B cell (primary cell): ENCODE measurements around the gene HACE1. TPM values are rescaled to one million over a fixed set of nuclear protein-coding genes. Genes with fewer than 3 reads are reported as not detected.
A peak's percentile ranks its signal among the peaks of the same experiment; 100 is the strongest.

Experiments
- ATAC-seq: fragments of 200-7000 bp; cut with Tn5 transposase; one replicate; pipeline ENCODE4 v1.10.0; 2021; ENCODE audit warnings: low read depth, mild to moderate bottlenecking, moderate number of reproducible peaks, moderate library complexity
- CTCF ChIA-PET: fragments of 350-600 bp; sonication (Branson Sonifier 250); formaldehyde crosslinking; loops from one replicate; lab custom pipeline; 2021; ENCODE audit warnings: antibody characterized with exemption, inconsistent platforms; lab: Charles Lee
- POLR2A ChIA-PET: fragments of 350-600 bp; sonication (Branson Sonifier 250); formaldehyde crosslinking; loops from one replicate; lab custom pipeline; 2021; ENCODE audit warnings: antibody characterized with exemption; lab: Charles Lee
- DNase-seq: peaks from one replicate; pipeline ENCODE4 v3.0.0; 2013
- H2AFZ ChIP-seq: 2 replicates; pipeline ENCODE4 v1.6.1; 2012; ENCODE audit warnings: mild to moderate bottlenecking, low read depth, low read length; ENCODE audit not compliant: insufficient read depth, poor library complexity, severe bottlenecking
- H3K27ac ChIP-seq, 2 donors: 1 replicate in 1 of 2; 2 replicates in 1 of 2; pipeline ENCODE4 v1.5.1; 2012 to 2013; ENCODE audit warnings: low read length in 2 of 2, mild to moderate bottlenecking in 2 of 2, moderate library complexity in 1 of 2
- H3K27me3 ChIP-seq, 4 experiments: fragments of 200-600 bp in 1 of 4; sonication (generic) in 1 of 4; replicated peaks in 1 of 4; 1 replicate in 2 of 4; 2 replicates in 2 of 4; pipeline versions ENCODE4 v1.6.1 to v1.7.0; 2013 to 2016; ENCODE audit warnings: low read length in 3 of 4, mild to moderate bottlenecking in 2 of 4, mixed read lengths in 1 of 4, moderate library complexity in 1 of 4; ENCODE audit not compliant: insufficient read depth in 4 of 4, control insufficient read depth in 3 of 4; ENCODE audit errors: control extremely low read depth in 1 of 4
- H3K36me3 ChIP-seq, 2 experiments: replicated peaks in 1 of 2; 1 replicate in 1 of 2; 2 replicates in 1 of 2; pipeline versions ENCODE4 v1.6.1 to v1.7.1; 2013; ENCODE audit warnings: low read length in 1 of 2; ENCODE audit not compliant: insufficient read depth in 2 of 2, control insufficient read depth in 1 of 2; ENCODE audit errors: control extremely low read depth in 1 of 2, extremely low read depth in 1 of 2
- H3K4me1 ChIP-seq, 2 donors: fragments of 200-600 bp in 1 of 2; sonication (generic) in 1 of 2; 1 replicate in 1 of 2; 2 replicates in 1 of 2; pipeline versions ENCODE4 v1.5.1 to v1.6.1; 2013 to 2017; ENCODE audit warnings: low read length in 2 of 2; ENCODE audit not compliant: control insufficient read depth in 2 of 2, insufficient read depth in 2 of 2
- H3K4me2 ChIP-seq: replicated peaks from 2 replicates; pipeline ENCODE3; 2012; ENCODE audit warnings: mild to moderate bottlenecking, low read depth, low read length; ENCODE audit not compliant: poor library complexity, severe bottlenecking
- H3K4me3 ChIP-seq, 5 experiments: fragments of 200-600 bp in 1 of 5; sonication (generic) in 1 of 5; 1 replicate in 3 of 5; 2 replicates in 2 of 5; pipeline versions ENCODE4 v1.5.1 to v1.7.0; 2011 to 2016; ENCODE audit warnings: low read length in 4 of 5, mild to moderate bottlenecking in 4 of 5, low read depth in 2 of 5, control low read depth in 1 of 5, moderate library complexity in 1 of 5; ENCODE audit not compliant: insufficient read depth in 1 of 5; ENCODE audit errors: control extremely low read depth in 1 of 5, extremely low read depth in 1 of 5
- H3K79me2 ChIP-seq: fragments of 200-600 bp; sonication (generic); one replicate; pipeline ENCODE4 v1.6.0; 2016; ENCODE audit warnings: low read length; ENCODE audit not compliant: control insufficient read depth, insufficient read depth
- H3K9ac ChIP-seq: fragments of 200-600 bp; sonication (generic); 2 replicates; pipeline ENCODE4 v1.6.1; 2017; ENCODE audit warnings: mild to moderate bottlenecking, low read length, moderate library complexity
- H3K9me3 ChIP-seq, 3 donors: one replicate each; pipeline versions ENCODE4 v1.6.1 to v1.7.1; 2013; ENCODE audit warnings: low read length in 2 of 3; ENCODE audit not compliant: control insufficient read depth in 2 of 3, insufficient read depth in 1 of 3; ENCODE audit errors: control extremely low read depth in 1 of 3
- H4K20me1 ChIP-seq: 2 replicates; pipeline ENCODE4 v1.6.0; 2012; ENCODE audit warnings: mild to moderate bottlenecking, low read length; ENCODE audit not compliant: insufficient read depth, control insufficient read depth, poor library complexity, severe bottlenecking
- H3K27ac Mint-ChIP-seq: one replicate; pipeline ENCODE4 v1.8.0; 2021; ENCODE audit warnings: mixed read lengths
- H3K27me3 Mint-ChIP-seq: one replicate; pipeline ENCODE4 v1.8.0; 2021; ENCODE audit warnings: mixed read lengths
- H3K4me1 Mint-ChIP-seq: one replicate; pipeline ENCODE4 v1.8.0; 2021; ENCODE audit warnings: mixed read lengths
- H3K4me3 Mint-ChIP-seq: one replicate; pipeline ENCODE4 v1.8.0; 2021; ENCODE audit warnings: mixed read lengths
- H3K9me3 Mint-ChIP-seq: one replicate; pipeline ENCODE4 v1.8.0; 2022; ENCODE audit warnings: mixed read lengths; ENCODE audit not compliant: insufficient read depth
- CTCF ChIP-seq: fragments of 200-600 bp; IDR thresholded peaks from one replicate; pipeline ENCODE4 v1.8.0; 2022; ENCODE audit warnings: antibody characterized with exemption, mild to moderate bottlenecking
- EZH2 ChIP-seq: IDR thresholded peaks from 2 replicates; pipeline ENCODE4 v1.6.1; 2012; ENCODE audit warnings: borderline replicate concordance, low read depth, mild to moderate bottlenecking, moderate library complexity, low read length; ENCODE audit not compliant: insufficient read depth, poor library complexity, severe bottlenecking
- WGBS: methylation state at CpG from one replicate; pipeline ENCODE4 v1.1.5; 2013; ENCODE audit warnings: missing lambda C conversion rate; ENCODE audit not compliant: insufficient coverage; 5-methylcytosine and 5-hydroxymethylcytosine counted together
- intact Hi-C: fragments of 100-400 bp; cut with micrococcal nuclease; formaldehyde crosslinking; loops from one replicate; pipeline ENCODE4 v1.10.0; 2022
- polyA plus RNA-seq: library from polyadenylated mRNA; depleted of rRNA; stranded (reverse); fragments of >200 nt; gene quantifications from 2 replicates; pipeline ENCODE4 v1.2.3, GENCODE V29; 2012
- total RNA-seq, 2 donors: library from RNA; stranded (reverse); fragments of 120-200 nt in 1 of 2; gene quantifications; 1 replicate in 1 of 2; 2 replicates in 1 of 2; pipeline versions ENCODE4 v1.2.3 to v1.2.4, GENCODE V29; 2013 to 2022

HACE1 gene
- total and polyA plus RNA-seq, 2 donors (not counting 1 experiment from before 2014, with no cell fraction given): 7.5 to 19.2 TPM

GRCh38 chr6:104789770-104790190, 69.9 kb downstream of the HACE1 start:
- intact Hi-C loops: loop anchor here (10.0 kb wide), 1 partner anchor 285 kb away; no protein-coding TSS in a partner anchor
- Histone ChIP-seq H3K9me3 (no peaks in the 10 kb centered on the region), H3K4me1 (no peaks in the 10 kb centered on the region), H3K4me3 (no peak overlapping the region), H2AFZ (no peak overlapping the region), H3K27ac (no peak overlapping the region), H3K4me2 (no peak overlapping the region), H3K36me3 (no peaks in the 10 kb centered on the region), H3K27me3 (no peaks in the 10 kb centered on the region), H3K9ac (no peak overlapping the region), H3K79me2 (no peaks in the 10 kb centered on the region), H4K20me1 (no peaks in the 10 kb centered on the region)
- WGBS: no CpG with 5 or more reads among the region's 5 CpGs
- no peak overlapping the region for H3K27ac Mint-ChIP-seq
- no peak overlapping the region for H3K4me3 Mint-ChIP-seq
- H3K4me1 Mint-ChIP-seq: peaks cover 2% of the 10 kb centered on the region
- no peaks in the 10 kb centered on the region for H3K9me3 Mint-ChIP-seq
- ATAC-seq (no peak), DNase-seq (peak; percentile 2)
- TF ChIP-seq CTCF (peak; percentile 15), EZH2 (no peak)
- ChIA-PET POLR2A (no interaction called here), CTCF (interaction anchor here (0.7 to 1.3 kb wide), 2 partner anchors 102 to 288 kb away, joined by 3 to 7 read pairs; no protein-coding TSS in a partner anchor)
- H3K27me3 Mint-ChIP-seq: no peaks in the 10 kb centered on the region

DNA sequence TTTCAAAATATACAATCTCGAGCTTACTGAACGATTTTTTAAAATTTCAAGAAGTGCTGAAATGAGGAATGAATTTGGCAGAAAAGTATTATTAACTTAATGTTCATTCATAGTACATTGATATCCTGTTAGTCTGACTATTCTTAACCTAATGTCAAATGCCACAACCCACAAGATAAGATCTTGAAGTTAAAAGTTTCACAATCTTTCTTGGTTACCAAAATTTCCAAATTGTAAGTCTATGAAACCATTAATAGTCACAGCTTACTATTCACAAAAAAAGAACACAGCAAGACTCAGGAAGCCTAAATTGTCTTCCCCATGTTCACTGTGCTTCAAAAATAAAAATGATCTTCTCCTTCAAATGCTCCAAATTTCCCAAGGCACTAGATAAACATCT, 71.3 kb downstream of the HACE1 start:
- Histone ChIP-seq H3K9ac (no peak overlapping the region), H2AFZ (no peak overlapping the region), H3K79me2 (no peaks in the 10 kb centered on the region), H3K4me2 (no peak overlapping the region), H3K27me3 (no peaks in the 10 kb centered on the region), H3K36me3 (no peaks in the 10 kb centered on the region), H4K20me1 (no peaks in the 10 kb centered on the region), H3K4me3 (no peak overlapping the region), H3K27ac (no peak overlapping the region), H3K4me1 (no peaks in the 10 kb centered on the region), H3K9me3 (no peaks in the 10 kb centered on the region)
- Mint-ChIP-seq H3K27me3 (no peaks in the 10 kb centered on the region), H3K9me3 (no peaks in the 10 kb centered on the region), H3K4me1 (peaks cover 2% of the 10 kb centered on the region), H3K27ac (no peak overlapping the region), H3K4me3 (no peak overlapping the region)
- WGBS: no CpG with 5 or more reads among the region's 2 CpGs
- ChIA-PET CTCF (no interaction called here), POLR2A (no interaction called here)
- no peak for ATAC-seq
- TF ChIP-seq EZH2 (no peak), CTCF (no peak)
- intact Hi-C loops: no loop called here
- DNase-seq: no peak
